PC-9 (cell line): Measurements from ENCODE around the gene ACMSD.

Experiments used
- EZH2 ChIP-seq: fragments of 200-600 bp; sonication (generic); IDR thresholded peaks from 2 replicates; pipeline ENCODE4 v1.8.0; 2017; ENCODE audit warnings: antibody characterized with exemption, low read depth
- TF ChIP-seq, protein P1 (sequence below): fragments of 200-600 bp; sonication (generic); conservative IDR thresholded peaks from 2 replicates; pipeline ENCODE4 v1.6.1; 2017; ENCODE audit warnings: mixed run types, antibody characterized with exemption, mild to moderate bottlenecking, moderate library complexity

DNA sequence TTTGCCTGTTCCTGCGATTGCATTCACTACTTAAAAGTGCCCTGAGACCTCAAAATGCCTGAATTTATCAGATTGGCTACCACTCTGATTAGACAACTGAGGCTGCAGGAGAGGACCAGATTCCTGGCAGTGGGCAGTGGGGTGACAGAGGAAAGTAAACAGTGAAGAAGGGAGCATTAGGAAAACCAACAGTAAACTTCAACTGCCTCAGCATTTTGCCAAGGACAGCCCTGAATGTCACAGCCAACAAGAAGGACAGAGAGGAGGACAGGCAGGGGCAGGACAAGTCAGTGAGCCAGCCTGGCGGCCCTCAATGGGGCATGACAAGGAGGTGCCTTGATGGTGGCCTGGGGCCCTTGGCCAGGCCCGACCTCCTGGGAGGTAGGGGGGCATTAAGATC is 24.3 kb downstream of the ACMSD start:
- TF ChIP-seq, protein P1, sequence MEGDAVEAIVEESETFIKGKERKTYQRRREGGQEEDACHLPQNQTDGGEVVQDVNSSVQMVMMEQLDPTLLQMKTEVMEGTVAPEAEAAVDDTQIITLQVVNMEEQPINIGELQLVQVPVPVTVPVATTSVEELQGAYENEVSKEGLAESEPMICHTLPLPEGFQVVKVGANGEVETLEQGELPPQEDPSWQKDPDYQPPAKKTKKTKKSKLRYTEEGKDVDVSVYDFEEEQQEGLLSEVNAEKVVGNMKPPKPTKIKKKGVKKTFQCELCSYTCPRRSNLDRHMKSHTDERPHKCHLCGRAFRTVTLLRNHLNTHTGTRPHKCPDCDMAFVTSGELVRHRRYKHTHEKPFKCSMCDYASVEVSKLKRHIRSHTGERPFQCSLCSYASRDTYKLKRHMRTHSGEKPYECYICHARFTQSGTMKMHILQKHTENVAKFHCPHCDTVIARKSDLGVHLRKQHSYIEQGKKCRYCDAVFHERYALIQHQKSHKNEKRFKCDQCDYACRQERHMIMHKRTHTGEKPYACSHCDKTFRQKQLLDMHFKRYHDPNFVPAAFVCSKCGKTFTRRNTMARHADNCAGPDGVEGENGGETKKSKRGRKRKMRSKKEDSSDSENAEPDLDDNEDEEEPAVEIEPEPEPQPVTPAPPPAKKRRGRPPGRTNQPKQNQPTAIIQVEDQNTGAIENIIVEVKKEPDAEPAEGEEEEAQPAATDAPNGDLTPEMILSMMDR, result no peak
- TF ChIP-seq EZH2, result no peak
